Measurements from ENCODE around the gene GNG8. TPM values are rescaled to one million over a fixed set of nuclear protein-coding genes. Genes with fewer than 3 reads are reported as not detected.
"Not testable (repeated sequence)": the region's sequence is repeated elsewhere in the genome, so short reads cannot be mapped to it uniquely, and the experiment has no call there.

The GNG8 gene
- total RNA-seq, 2 donors from 2014 or later = 5.2 TPM; not detected in 1

- peak in 1 of 2 donors; percentile 40 for ATAC-seq
- no peak for DNase-seq
- intact Hi-C loops (cut with DNase I) = no loop called here
Observed at GRCh38 chr19:46648961-46649960, 13.3 kb upstream of the GNG8 start.

GRCh38 chr19:46648060-46648960, 12.3 kb upstream of the GNG8 start:
- DNase-seq = no peak
- no peak for ATAC-seq
- intact Hi-C loops (cut with DNase I) = no loop called here

GRCh38 chr19:46646402-46646801, 10.4 kb upstream of the GNG8 start:
- DNase-seq (no peak), ATAC-seq (no peak)
- intact Hi-C loops (cut with DNase I) = no loop called here

- ATAC-seq (peak in 1 of 2 donors; percentile 56), DNase-seq (no peak)
- intact Hi-C loops (cut with DNase I) = no loop called here
Observed at GRCh38 chr19:46644720-46645119, 8.7 kb upstream of the GNG8 start.

DNA sequence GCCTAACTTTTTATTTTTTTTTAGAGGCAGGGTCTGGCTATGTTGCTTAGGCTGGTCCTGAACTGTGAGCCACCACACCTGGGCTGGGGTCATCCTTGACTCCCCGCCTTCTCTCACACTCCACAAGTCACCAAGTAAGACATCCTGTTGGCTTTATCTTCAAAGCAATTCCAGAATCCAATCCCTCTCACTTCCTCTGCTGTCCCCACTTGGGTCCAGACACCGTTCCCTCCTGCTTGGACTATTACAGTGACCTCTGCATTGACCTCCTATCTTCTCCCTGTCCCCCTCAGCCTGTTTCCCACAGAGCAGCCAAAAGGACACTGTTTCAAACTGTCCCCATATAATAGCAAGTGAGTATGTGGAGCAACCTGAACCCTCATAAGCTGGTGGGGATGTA, 4.7 kb upstream of the GNG8 start:
- DNase-seq (no peak), ATAC-seq (no peak)
- intact Hi-C loops (cut with DNase I) = no loop called here

DNA sequence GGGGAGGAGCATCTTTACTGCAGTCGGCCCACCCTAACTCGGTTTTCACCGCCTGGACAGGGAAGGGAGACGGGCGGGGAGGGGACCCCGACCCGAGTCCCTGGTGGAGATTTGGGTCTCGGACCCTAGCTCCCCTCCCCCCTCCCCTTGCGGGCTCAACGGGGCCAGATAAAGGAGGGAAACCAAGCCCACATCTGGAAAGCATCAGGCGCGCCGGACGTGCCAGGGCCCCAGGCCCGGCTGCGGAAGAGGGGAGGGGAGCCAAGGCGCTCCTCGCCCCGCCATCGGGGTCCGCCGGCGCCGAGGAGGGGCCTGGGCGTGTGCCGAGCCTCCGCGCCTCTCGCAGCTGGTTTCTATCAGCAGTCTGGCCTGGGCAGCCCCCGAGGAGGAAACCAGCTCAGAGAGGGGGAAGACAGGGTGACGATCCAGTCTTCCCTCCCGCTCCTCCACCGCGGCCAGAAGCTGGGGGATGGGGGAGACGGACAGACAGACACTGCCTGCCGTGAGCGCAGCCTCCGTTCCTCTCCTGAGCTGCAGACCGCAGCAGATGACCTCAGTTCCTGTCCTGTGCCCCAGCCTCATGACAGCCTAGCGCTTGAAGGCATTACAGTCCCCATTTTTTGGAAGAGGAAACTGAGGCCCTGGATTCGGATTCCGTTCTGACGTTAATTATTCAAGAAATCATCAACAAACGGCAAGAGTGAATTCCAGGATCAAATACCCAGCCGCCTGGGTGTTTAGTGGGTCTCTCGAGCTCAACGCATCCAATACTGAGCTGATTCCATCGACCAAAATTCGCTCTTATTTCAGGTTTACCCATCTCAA, 3.6 kb upstream of the GNG8 start:
- ATAC-seq (peak; percentile 58 to 76), DNase-seq (peak; percentile 54)
- intact Hi-C loops (cut with DNase I) = no loop called here

DNA sequence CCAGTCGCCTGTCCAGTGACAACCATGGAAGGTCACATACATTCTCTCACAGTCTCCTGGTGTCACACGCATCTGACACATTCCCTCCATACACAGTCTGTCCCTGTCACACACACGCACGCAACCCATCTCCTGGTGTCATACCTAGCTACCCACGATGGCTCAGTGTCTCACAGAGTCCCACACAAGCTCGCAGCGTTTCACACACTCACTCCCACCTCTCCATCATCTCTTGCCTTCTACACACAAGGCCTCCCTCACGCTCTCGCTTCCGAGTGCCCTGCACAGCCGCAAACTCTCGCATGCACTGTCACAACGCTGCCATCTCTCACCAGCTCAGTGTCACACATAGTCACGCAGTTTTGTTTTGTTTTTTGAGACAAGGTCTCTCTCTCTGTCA, 1.2 kb upstream of the GNG8 start:
- intact Hi-C loops (cut with DNase I) = no loop called here
- no peak for ATAC-seq
- DNase-seq = no peak

GRCh38 chr19:46634656-46635218, 1.3 kb downstream of the GNG8 start:
- intact Hi-C loops (cut with DNase I) = no loop called here
- DNase-seq (no peak), ATAC-seq (no peak)

DNA sequence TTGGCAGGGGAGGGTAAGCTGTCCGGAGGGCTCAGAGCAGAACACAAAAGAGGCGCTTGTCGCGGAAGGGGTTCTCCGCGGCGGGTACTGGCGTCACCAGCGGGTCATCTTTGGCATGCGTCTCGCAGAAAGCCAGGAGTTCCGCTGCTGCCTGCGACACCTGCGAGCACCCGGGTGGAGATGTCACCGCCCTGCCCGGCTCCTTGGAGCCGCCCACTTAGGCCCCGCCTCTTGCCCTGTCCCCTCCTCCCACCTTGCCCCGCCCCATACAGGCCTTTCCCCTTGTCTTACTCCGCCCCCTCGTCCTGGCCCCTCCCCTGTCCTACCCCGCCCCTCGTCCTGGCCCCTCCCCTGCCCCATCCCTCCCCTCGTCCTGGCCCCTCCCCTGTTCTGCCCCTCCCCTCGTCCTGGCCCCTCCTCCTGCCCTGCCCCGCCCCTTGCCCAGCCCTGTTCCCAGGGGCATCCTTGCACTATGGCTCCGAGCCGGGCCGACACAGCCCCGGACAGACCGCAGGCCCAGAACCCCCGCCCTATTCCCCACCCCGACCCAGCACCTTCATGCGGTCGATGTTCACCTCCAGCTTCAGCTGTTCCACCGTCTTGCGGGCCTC, 1.9 kb downstream of the GNG8 start:
- intact Hi-C loops (cut with DNase I) = no loop called here
- DNase-seq (peak; percentile 85), ATAC-seq (peak; percentile 60 to 82)

DNA sequence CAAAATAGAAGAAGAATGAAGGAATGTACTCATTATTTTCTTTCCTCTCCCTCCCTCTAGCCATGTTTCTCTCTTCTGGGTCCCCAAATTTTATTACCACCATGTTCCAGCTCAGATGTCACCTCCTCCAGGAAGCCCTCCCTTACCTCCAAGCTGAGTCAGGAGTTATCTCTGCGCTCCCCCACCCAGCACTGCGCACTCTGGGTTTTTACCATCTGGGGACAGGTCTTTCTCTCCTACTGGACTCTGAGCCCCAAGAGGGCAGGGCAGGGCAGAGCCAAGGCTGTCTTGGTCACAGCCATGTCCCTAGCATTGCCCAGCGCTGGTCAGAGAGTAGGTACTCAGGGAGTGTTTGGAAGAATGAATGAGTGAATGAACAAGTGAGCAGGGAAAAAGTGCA, 2.9 kb downstream of the GNG8 start:
- DNase-seq (no peak), ATAC-seq (no peak)
- intact Hi-C loops (cut with DNase I) = no loop called here

DNA sequence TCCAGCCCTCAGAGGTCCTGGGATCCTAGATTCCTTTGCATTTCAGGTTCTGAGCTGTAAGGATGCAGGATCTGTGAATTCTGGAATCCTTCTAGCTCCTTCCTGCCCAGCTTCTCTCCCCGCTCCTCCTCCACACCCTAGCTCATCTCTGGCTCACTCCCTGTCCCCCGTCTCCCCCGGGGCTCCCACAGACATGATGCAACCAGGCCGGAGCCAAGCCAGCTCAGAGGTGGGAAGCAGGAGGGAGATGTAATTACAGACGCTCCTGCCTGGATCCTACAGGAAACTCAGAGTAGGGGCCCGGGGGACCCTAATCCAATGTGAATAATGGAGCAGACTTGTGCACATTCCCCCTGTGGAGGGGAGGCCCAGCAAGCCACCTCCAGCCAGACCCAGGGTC, 4.5 kb downstream of the GNG8 start:
- ATAC-seq = peak in 1 of 2 donors; percentile 22
- DNase-seq = no peak
- intact Hi-C loops (cut with DNase I) = no loop called here

- no peak for DNase-seq
- no peak for ATAC-seq
- intact Hi-C loops (cut with DNase I) = no loop called here
Observed at GRCh38 chr19:46630586-46631205, 5.3 kb downstream of the GNG8 start.

- intact Hi-C loops (cut with DNase I) = no loop called here
- ATAC-seq (peak; percentile 5 to 35), DNase-seq (peak; percentile 66)
Observed at GRCh38 chr19:46629546-46630025, 6.4 kb downstream of the GNG8 start.

DNA sequence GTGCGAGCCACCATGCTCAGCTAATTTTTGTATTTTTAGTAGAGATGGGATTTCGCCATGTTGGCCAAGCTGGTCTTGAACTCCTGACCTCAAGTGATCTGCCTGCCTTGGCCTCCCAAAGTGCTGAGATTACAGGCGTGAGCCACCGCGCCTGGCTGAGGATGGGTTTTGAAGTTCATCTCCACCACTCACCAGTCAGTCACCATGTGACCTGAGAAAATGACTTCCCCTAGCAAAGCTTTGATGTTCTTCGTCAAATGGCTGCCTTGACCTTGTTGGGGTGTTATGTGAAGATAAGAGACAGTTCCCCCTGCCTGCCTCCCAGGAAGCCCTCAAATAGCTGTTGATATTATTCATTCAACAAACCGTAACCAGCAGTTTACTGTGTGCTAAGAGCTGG, 7.0 kb downstream of the GNG8 start:
- intact Hi-C loops (cut with DNase I); DNase-seq; ATAC-seq: not testable (repeated sequence)

DNA sequence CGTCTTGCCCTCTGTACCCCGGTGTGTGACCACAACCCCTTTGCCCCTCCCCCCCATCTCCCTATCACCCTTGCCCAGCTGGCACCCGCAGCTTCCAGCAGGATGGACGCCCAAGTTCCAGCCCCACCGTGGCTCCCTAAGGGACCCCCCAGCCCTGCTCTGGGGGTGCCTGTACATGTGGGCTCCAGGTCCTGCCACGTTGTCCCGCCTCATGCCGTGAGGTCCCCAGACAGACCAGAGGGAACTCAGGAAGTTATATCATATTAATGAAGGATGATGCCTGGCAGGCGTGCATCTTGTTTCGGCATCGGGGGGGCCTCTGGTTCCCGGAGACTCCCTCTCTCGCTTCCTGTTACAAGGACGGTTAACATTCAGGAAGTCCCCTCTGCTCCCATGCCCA, 9.6 kb downstream of the GNG8 start:
- DNase-seq (no peak), ATAC-seq (no peak)
- intact Hi-C loops (cut with DNase I) = no loop called here

GRCh38 chr19:46625731-46626130, 10.3 kb downstream of the GNG8 start:
- intact Hi-C loops (cut with DNase I) = no loop called here
- DNase-seq = no peak
- ATAC-seq = no peak

DNA sequence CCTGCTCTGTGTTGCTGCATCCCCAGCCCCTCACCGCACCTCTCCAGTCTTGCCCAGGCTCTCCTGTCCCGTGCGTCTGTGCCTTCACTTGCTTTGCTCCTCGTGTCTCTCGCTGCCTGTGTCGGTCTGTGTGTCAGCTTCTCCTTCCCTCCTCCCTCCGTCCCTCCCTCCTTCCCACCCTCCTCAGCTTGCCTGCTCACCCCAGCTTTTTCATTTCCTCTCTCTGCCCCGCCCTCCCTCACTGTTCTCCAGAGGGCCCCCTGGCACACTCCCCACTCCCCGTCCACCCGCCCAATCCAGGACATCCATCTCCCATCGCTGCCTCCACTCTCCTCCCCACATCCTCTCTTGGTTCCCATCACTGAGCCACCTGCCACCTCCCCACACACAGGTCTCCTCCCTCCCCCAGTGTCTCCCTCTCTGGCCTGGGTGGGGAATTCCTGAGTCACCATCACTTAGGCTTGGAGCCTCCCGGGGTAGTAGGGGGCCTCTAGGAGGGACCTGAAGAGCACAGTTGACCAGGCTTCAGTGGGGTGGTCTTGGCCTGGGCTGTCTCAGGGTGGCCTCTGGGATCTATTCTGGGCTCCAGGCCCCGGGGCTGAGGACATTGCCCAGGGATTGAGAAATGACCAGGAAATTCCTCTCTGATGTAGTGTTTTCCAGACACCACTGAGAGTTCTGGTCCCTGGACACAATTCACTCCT, 10.9 kb downstream of the GNG8 start, which contains the start of gene PTGIR:
TSS of gene PTGIR (minus strand) at position 132 of the 704 bp plus-strand sequence. CDS start 864 bp downstream, outside the sequence.
- peak; percentile 72 to 73 for ATAC-seq
- peak; percentile 81 for DNase-seq

More for the DNA sequence above, 10.9 kb downstream of the GNG8 start, which contains the start of gene PTGIR:
- intact Hi-C loops (cut with DNase I) = no loop called here

Measured in left cardiac atrium (tissue), 4 donors.